22Rv1 (cell line): ENCODE measurements around the gene LRP1-AS.

Source experiments
- H3K27ac ChIP-seq: fragments of 450-650 bp; 2 replicates; pipeline ENCODE4 v1.5.1; 2017
- ZFX ChIP-seq: fragments of 450-650 bp; IDR thresholded peaks from 2 replicates; pipeline ENCODE4 v1.6.1; 2017; ENCODE audit warnings: antibody characterized with exemption, borderline replicate concordance
- TF ChIP-seq, protein P1 (sequence below): fragments of 450-650 bp; IDR thresholded peaks from 2 replicates; pipeline ENCODE4 v1.5.1; 2017; ENCODE audit warnings: mild to moderate bottlenecking

LRP1-AS gene

DNA sequence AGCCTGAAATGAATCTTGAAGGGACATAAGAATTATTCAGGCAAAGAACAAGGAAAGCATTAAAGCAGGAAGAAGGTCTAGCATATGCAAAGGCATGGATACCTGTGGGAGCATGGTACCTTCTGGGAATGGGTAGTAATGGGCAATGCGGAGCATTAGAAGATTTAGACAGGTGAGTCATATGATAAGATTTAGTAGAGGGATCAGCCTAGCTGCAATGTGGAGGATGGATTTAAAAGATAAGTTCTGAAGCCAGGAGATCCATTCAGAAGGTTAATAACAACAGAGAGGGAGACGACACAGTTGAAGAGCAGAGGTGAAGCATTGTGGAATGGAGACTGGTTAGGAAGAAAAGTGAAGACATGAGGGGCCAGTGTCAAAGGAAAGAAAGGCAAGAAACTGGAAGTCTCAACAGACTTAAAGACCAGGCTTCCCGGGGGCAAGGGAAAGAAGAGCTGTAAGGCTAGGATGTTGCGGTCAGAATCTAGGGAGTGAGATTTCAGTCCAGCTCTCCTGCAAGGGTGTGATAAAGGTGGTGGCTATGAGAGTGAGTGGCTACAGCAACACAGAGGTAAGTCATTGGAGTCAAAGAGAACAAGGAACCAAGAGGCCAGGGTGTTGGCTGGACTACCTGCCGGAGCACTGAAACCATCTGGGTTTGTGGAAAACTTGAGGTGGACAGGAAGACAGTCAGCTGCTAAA lies 30.7 kb downstream of the LRP1-AS start:
- no peak overlapping the region for H3K27ac ChIP-seq
- TF ChIP-seq ZFX = no peak
- TF ChIP-seq, protein P1, sequence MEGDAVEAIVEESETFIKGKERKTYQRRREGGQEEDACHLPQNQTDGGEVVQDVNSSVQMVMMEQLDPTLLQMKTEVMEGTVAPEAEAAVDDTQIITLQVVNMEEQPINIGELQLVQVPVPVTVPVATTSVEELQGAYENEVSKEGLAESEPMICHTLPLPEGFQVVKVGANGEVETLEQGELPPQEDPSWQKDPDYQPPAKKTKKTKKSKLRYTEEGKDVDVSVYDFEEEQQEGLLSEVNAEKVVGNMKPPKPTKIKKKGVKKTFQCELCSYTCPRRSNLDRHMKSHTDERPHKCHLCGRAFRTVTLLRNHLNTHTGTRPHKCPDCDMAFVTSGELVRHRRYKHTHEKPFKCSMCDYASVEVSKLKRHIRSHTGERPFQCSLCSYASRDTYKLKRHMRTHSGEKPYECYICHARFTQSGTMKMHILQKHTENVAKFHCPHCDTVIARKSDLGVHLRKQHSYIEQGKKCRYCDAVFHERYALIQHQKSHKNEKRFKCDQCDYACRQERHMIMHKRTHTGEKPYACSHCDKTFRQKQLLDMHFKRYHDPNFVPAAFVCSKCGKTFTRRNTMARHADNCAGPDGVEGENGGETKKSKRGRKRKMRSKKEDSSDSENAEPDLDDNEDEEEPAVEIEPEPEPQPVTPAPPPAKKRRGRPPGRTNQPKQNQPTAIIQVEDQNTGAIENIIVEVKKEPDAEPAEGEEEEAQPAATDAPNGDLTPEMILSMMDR = no peak

DNA sequence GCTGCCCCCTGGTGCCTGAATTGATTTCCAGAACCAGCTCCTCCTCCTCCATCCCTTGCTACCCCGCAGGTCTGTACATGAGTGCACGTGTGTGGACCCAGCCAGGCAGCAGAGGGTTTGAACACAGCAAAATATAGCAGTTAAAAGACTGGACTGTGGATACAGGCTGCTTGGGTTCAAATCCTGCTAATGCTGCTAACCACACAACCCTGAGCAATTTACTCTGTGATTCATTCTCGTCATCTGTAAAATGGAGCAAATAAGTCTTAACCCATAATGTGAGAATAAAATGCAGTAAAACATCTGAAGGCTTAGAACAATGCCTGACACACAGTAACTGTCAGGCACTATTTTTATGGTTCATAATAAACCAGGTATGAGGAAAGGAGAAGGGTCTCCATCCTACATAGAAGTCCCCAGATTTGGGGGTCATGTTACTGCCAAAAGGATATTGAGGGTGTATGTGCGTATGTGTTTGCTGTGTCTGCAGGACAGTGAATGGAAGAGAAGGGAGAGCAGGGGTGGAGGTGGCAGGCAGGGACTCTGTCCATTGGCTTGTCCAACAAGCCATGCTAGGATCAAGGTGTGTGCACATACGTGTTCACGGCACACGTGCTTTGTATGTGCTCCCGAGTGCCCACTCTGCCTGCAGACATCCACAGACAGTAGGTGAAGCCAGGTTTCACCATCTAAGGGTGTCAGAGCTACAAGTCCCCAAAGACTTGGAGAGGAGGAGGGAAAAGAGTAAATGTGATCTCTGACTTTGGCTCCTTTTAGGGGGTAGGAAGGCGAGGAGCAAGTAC lies 34.7 kb downstream of the LRP1-AS start:
- H3K27ac ChIP-seq = peak overlapping the region; percentile 99
- no peak for TF ChIP-seq ZFX
- TF ChIP-seq, protein P1 = peak; percentile 94

DNA sequence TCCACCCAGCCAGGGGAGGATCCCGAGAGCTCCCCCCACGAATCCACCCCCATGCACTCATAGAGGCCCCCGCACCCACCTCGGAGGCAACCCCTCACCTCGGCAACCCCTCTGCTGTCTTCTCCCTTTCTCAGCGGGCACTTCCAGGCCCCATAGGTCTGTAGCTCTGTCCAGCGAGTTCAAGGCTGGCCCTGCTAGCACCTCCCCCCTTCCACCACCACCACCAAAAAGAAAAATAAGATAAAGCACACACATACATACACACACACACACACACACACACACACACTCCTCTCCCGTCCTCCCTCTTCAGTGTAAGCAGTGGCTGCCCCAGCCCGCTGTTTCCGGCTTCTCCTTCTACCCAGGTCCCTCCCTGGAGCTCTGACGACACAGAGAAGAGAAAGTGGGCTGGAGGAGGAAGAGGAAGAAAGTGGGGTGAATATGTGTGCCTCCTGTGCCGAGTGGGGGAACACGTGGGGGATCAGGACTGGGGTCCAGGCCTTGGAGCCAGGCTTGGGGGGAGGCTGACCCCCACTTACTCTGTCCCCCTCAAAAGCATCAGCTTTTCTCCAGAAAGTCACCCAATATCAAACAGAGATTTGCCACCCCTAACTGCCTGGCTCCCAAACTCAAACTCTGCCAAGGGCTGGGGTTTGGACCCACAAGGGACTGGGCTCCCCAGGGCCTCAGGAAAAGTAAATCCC lies 36.2 kb downstream of the LRP1-AS start, which contains the start of gene STAT6:
TSS of gene STAT6 (minus strand) at position 332 of the 704 bp plus-strand sequence. CDS start 3,084 bp downstream, outside the sequence.
- TF ChIP-seq ZFX = no peak
- TF ChIP-seq, protein P1 = no peak
- peak within 1 kb of the TSS; percentile 99 for H3K27ac ChIP-seq

DNA sequence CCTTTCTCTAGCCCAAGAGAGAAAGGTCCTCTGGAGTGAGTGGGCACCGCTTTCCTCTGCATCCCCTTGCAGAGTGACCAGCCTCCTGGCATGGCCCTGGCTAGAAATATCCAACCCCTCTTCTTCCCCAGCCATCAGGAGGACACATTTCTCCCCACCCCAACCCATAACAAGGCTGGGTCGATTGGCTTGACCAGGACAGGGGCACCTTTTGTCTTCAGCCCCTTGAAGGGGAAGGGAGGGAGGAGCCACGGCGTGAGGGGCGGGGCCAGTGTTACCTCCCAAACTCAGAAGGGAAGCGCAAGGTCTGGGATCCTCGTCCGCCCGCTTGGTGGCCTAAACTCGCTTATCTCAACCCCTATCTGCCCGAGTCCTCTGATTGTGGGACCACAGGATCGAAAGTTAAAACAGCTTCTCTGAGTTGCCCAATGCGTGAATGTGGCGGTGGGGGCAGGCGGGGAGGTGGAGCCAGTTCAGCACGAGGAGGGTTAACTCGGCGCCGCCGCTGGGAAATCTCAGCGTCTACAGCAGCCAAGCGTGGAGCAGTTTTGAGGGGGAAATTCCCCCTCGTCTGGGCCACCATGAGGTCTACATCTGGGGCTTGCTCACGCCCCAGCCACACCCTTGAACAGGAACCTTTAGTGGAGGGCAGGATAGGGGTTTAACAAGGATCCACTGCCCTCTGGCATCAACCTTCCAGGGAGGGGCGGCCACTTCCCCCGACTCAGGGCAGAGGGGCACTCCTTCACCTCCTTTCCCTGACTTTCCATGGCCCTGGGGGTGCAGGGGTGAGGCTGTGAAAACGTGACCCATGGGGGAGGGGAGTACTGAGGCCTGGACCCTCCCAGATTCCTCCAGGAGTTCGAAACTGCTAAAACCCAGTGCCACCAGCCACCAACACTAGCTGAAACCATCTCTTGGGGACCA lies 37.1 kb downstream of the LRP1-AS start:
- H3K27ac ChIP-seq = peak overlapping the region; percentile 99
- TF ChIP-seq ZFX = no peak
- TF ChIP-seq, protein P1 = no peak

DNA sequence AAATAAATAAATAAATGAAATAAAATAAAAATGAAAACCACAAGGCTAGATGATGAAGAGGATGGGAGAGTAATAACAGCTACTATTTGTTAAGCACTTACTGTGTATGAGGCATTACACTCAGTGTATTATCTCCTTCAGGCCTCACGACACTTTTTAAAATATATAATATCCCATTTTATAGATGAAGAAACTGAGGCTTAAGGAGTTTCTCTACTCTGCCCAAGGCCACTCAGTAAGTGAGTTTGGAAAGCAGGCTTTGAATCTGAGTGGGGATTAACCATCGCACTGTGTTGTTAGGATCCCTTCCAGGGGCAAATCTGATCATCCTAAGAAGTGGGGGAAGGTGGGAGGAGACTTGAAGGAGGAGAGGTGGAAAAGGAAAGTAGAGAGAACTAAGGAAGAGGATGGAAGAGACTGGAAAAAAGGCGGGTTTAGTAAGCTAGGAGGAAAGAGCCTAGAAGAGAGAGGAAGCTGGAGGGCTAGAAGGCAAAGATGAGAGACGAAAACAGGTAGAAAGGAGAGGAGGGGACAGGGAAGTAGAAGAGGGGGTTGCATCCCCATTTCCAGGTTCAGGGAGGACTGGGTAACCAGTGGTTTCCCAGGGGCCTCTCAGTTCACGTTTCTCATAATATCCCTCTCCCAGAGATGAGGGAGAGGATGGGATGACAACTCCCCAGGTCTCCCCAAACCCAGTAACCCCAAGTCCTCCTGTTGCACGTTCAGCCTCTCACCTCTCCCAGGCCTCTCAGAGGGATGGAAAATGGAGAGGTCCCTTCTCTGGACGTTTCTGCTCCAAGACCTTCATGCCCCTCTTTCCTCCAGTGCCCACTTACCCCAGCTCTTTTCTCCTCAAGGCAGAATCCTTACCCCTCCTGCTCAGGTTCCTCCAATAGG lies 38.0 kb downstream of the LRP1-AS start:
- no peak for TF ChIP-seq ZFX
- TF ChIP-seq, protein P1 = no peak
- H3K27ac ChIP-seq = peak overlapping the region; percentile 99
